Gastroesophageal sphincter (tissue), 4 donors: ENCODE measurements around the gene PDE6C. TPM values are rescaled to one million over a fixed set of nuclear protein-coding genes. Genes with fewer than 3 reads are reported as not detected.

Experiments
- ATAC-seq: fragments of 150-250 bp; one replicate; pipeline ENCODE4 v1.9.1; 2016; ENCODE audit warnings: mild to moderate bottlenecking, moderate library complexity
- H3K27ac ChIP-seq, 4 donors: fragments of 200-600 bp; sonication (generic) in 3 of 4; 1 replicate in 3 of 4; 2 replicates in 1 of 4; pipeline ENCODE4 v1.5.1; 2016 to 2019
- H3K27me3 ChIP-seq: fragments of 200-600 bp; sonication (generic); one replicate; pipeline ENCODE4 v1.5.1; 2019
- H3K36me3 ChIP-seq, 2 donors: fragments of 200-600 bp; sonication (generic); one replicate each; pipeline ENCODE4 v1.5.1; 2019; ENCODE audit warnings: control low read depth in 1 of 2
- H3K4me1 ChIP-seq, 3 donors: fragments of 200-600 bp; sonication (generic); 1 replicate in 2 of 3; 2 replicates in 1 of 3; pipeline ENCODE4 v1.5.1; 2016 to 2019; ENCODE audit warnings: control low read depth in 2 of 3
- H3K4me3 ChIP-seq, 2 donors: fragments of 200-600 bp; sonication (generic); one replicate each; pipeline ENCODE4 v1.5.1; 2019; ENCODE audit warnings: mild to moderate bottlenecking in 1 of 2, moderate library complexity in 1 of 2
- H3K9me3 ChIP-seq, 3 donors: fragments of 200-600 bp; sonication (generic); one replicate each; pipeline ENCODE4 v1.5.1; 2017 to 2019; ENCODE audit warnings: control low read depth in 2 of 3
- EP300 ChIP-seq: sonication (generic); formaldehyde crosslinking; IDR thresholded peaks from one replicate; pipeline ENCODE4 v1.6.1; 2017; ENCODE audit warnings: antibody characterized with exemption, mild to moderate bottlenecking
- POLR2A ChIP-seq, 2 donors: fragments of 450-650 bp; IDR thresholded peaks; one replicate each; pipeline ENCODE4 v1.6.1; 2017; ENCODE audit warnings: antibody characterized with exemption in 2 of 2, mild to moderate bottlenecking in 2 of 2, moderate library complexity in 1 of 2
- POLR2AphosphoS5 ChIP-seq: sonication (generic); formaldehyde crosslinking; IDR thresholded peaks from one replicate; pipeline ENCODE4 v1.6.1; 2017; ENCODE audit warnings: antibody characterized with exemption
- WGBS, 2 donors: methylation state at CpG; one replicate each; pipeline ENCODE4 v1.1.5; 2018; ENCODE audit warnings: low coverage in 1 of 2; 5-methylcytosine and 5-hydroxymethylcytosine counted together
- total RNA-seq, 4 donors: library from RNA; depleted of rRNA; stranded (reverse); fragments of >200 nt; gene quantifications; one replicate each; pipeline ENCODE4 v1.1.0, GENCODE V29; 2016
- TF ChIP-seq, protein P1 (sequence below), 4 experiments: fragments of 200-600 bp in 2 of 4; fragments of 450-650 bp in 2 of 4; sonication (generic) in 1 of 4; IDR thresholded peaks; one replicate each; pipeline ENCODE4 v1.5.1; 2017 to 2019; ENCODE audit warnings: antibody characterized with exemption in 4 of 4, mild to moderate bottlenecking in 2 of 4, moderate library complexity in 2 of 4

PDE6C gene
- total RNA-seq, 4 donors from 2014 or later: not detected

DNA sequence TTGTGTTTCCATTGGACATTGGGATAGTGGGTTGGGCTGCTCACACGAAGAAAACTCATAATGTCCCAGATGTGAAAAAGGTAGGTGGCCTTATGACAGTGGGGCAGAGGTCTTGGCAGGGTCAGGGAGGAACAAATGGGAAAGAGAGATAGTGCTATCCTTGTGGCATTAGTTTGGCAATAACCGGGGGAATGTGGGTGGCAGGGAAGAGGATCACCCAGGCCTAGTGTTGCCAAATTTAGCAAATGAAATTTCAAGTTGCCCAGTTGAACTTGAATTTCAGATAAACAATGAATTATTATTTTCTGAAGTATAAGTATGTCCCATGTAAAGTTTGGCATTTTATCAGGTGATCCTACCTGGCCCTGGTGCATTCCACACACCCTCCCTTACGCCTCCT, 789 bp downstream of the PDE6C start:
- Histone ChIP-seq H3K27me3 (no peaks in the 10 kb centered on the region), H3K4me1 (no peaks in the 10 kb centered on the region), H3K36me3 (no peaks in the 10 kb centered on the region), H3K4me3 (no peak overlapping the region), H3K27ac (no peak overlapping the region), H3K9me3 (peaks cover 0 to 1% (median 0%) of the 10 kb centered on the region in 3 donors)
- TF ChIP-seq POLR2AphosphoS5: no peak
- no peak for ATAC-seq
- 82 to 92% methylated on average over 2 to 3 of the region's 3 CpGs for WGBS, 2 donors

DNA sequence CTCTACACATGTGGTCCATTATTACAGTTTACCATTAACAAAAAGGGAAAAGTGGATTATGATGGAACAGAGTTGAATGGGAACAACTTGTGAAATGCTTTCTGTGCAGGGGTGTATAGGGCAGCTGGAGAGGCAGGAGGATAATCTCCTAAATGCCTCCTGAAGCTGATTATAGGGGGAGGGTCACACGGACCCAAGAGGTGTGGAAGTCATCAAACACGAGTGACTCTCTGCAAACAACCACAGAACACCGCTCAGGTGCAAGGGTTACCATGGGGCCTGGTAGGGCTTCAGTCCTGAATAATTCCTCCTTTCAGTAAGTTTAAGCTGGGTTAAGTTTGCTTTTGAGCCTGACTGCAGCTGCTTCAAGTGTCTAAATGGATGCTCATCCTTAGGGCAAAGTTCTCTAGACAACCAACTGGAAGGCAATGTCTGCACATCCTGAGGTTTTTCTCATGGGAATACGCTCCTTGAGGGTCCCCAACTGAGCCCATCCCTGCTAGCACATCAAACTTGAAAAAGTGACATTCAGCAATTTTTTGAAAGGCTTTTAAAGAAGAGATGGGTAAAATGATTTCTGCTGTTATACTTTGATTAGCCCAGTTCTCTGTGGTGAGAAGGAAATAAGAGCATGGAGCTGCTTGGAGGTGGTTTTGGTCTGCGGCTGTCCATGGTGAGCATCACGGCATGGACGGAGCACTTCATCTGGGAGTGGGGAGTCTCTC, 1.9 kb downstream of the PDE6C start:
- no peaks in the 10 kb centered on the region for H3K36me3 ChIP-seq
- 73 to 74% methylated on average over 4 of the region's 7 CpGs for WGBS, 2 donors
- TF ChIP-seq POLR2AphosphoS5 (no peak), POLR2A (IDR thresholded peaks at IDR 0.05) (no peak), EP300 (no peak)
- TF ChIP-seq, protein P1, sequence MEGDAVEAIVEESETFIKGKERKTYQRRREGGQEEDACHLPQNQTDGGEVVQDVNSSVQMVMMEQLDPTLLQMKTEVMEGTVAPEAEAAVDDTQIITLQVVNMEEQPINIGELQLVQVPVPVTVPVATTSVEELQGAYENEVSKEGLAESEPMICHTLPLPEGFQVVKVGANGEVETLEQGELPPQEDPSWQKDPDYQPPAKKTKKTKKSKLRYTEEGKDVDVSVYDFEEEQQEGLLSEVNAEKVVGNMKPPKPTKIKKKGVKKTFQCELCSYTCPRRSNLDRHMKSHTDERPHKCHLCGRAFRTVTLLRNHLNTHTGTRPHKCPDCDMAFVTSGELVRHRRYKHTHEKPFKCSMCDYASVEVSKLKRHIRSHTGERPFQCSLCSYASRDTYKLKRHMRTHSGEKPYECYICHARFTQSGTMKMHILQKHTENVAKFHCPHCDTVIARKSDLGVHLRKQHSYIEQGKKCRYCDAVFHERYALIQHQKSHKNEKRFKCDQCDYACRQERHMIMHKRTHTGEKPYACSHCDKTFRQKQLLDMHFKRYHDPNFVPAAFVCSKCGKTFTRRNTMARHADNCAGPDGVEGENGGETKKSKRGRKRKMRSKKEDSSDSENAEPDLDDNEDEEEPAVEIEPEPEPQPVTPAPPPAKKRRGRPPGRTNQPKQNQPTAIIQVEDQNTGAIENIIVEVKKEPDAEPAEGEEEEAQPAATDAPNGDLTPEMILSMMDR (IDR thresholded peaks at IDR 0.05): no peak

DNA sequence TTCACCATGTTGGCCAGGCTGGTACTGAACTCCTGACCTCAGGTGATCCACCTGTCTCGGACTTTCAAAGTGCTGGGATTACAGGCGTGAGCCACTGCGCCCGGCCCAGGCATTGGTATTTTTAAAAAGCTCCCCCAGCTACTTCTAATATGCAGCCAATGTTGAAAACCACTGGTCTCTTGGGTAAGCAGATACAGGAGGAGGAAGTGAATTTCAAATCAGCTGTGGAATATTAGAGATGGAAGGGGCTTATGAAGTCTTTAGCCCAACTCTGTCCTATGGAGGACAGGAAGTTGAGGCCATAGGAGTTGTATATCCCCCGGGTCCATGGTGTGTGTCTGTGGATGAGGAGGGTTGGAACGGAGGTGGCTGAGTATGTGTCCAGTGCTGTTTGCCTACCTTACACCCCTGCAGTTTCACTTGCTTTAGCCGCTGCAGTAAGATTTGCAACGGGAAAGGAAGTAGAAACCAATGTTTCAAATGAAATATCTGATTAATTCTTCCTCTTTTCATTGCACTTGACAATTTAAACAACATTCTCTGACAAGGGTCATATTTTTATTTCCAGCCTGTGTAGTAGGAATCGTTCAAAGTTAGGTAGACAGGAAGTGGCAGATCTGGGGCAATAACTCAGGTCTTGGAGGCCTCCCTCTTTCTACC, 3.4 kb downstream of the PDE6C start:
- Histone ChIP-seq H3K4me3 (no peak overlapping the region), H3K27me3 (no peaks in the 10 kb centered on the region), H3K36me3 (no peaks in the 10 kb centered on the region), H3K9me3 (no peaks in the 10 kb centered on the region), H3K27ac (no peak overlapping the region), H3K4me1 (no peaks in the 10 kb centered on the region)
- no peak for ATAC-seq
- WGBS, 2 donors: 54 to 72% methylated on average over 5 to 6 of the region's 9 CpGs
- no peak for TF ChIP-seq POLR2A (IDR thresholded peaks at IDR 0.05)
- no peak for TF ChIP-seq EP300
- TF ChIP-seq, protein P1 (IDR thresholded peaks at IDR 0.05): no peak
- no peak for TF ChIP-seq POLR2AphosphoS5

More for the DNA sequence above, 1.9 kb downstream of the PDE6C start:
- Histone ChIP-seq H3K27ac (no peak overlapping the region), H3K27me3 (no peaks in the 10 kb centered on the region), H3K4me3 (no peak overlapping the region), H3K9me3 (no peaks in the 10 kb centered on the region), H3K4me1 (no peaks in the 10 kb centered on the region)
- no peak for ATAC-seq

DNA sequence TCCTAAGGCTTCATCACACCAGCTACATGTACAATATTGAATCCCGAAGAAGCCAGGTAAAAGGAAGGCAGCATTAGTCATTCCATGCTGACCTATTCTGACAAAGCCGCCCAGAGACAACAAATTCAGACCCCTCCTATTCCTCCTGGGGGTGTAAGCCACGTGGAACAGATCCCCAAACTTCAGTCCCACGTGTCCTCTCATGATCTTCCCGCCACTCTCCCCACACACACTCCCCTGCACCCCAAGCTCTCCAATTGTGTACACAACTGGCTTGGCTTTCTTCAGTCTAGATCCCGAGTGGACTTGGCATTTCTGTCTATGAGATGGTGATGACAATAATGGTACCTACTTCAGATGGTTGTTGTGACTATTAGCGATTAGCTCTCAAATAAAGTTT, 8.6 kb downstream of the PDE6C start:
- Histone ChIP-seq H3K36me3 (no peaks in the 10 kb centered on the region), H3K4me3 (no peak overlapping the region), H3K27me3 (no peaks in the 10 kb centered on the region), H3K4me1 (no peaks in the 10 kb centered on the region), H3K9me3 (no peaks in the 10 kb centered on the region), H3K27ac (no peak overlapping the region)
- TF ChIP-seq POLR2AphosphoS5: no peak
- no peak for TF ChIP-seq POLR2A (IDR thresholded peaks at IDR 0.05)
- TF ChIP-seq, protein P1 (IDR thresholded peaks at IDR 0.05): no peak
- no peak for TF ChIP-seq EP300
- no peak for ATAC-seq
- WGBS, 2 donors: 51 to 85% methylated on average over 4 to 6 of the region's 7 CpGs

DNA sequence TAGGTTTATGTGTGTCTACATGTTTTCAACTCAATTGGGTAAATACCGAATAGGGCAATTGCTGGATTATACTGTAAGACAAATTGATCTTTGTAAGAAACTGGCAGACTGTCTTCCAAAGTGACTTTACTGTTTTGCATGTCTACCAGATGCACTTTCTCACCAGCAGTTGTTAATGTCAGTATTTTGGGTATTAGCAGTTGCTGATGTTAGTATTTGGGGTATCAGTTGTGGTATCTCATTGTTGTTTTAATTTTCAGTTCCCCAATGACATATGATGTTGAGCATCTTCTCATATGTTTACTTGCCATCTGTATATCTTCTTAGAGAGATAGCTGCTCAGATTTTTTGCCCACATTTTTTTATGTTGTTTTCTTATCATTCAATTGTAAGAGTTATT, 10.6 kb downstream of the PDE6C start:
- H3K27me3 ChIP-seq: no peaks in the 10 kb centered on the region
- TF ChIP-seq, protein P1 (IDR thresholded peaks at IDR 0.05): no peak
- TF ChIP-seq EP300 (no peak), POLR2A (IDR thresholded peaks at IDR 0.05) (no peak), POLR2AphosphoS5 (no peak)
- no peaks in the 10 kb centered on the region for H3K9me3 ChIP-seq
- no peaks in the 10 kb centered on the region for H3K4me1 ChIP-seq
- no peaks in the 10 kb centered on the region for H3K36me3 ChIP-seq
- 85 to 100% methylated on average over 1 of the region's 1 CpG for WGBS, 2 donors
- no peak for ATAC-seq
- no peak overlapping the region for H3K4me3 ChIP-seq
- no peak overlapping the region for H3K27ac ChIP-seq
